B cell (primary cell): Measurements from ENCODE around the gene DGKB. TPM values are rescaled to one million over a fixed set of nuclear protein-coding genes. Genes with fewer than 3 reads are reported as not detected.

Source experiments
- ATAC-seq: fragments of 200-7000 bp; cut with Tn5 transposase; one replicate; pipeline ENCODE4 v1.10.0; 2021; ENCODE audit warnings: low read depth, mild to moderate bottlenecking, moderate number of reproducible peaks, moderate library complexity
- CTCF ChIA-PET: fragments of 350-600 bp; sonication (Branson Sonifier 250); formaldehyde crosslinking; loops from one replicate; lab custom pipeline; 2021; ENCODE audit warnings: antibody characterized with exemption, inconsistent platforms; lab: Charles Lee
- POLR2A ChIA-PET: fragments of 350-600 bp; sonication (Branson Sonifier 250); formaldehyde crosslinking; loops from one replicate; lab custom pipeline; 2021; ENCODE audit warnings: antibody characterized with exemption; lab: Charles Lee
- DNase-seq: peaks from one replicate; pipeline ENCODE4 v3.0.0; 2013
- H2AFZ ChIP-seq: 2 replicates; pipeline ENCODE4 v1.6.1; 2012; ENCODE audit warnings: mild to moderate bottlenecking, low read depth, low read length; ENCODE audit not compliant: insufficient read depth, poor library complexity, severe bottlenecking
- H3K27ac ChIP-seq, 2 donors: 1 replicate in 1 of 2; 2 replicates in 1 of 2; pipeline ENCODE4 v1.5.1; 2012 to 2013; ENCODE audit warnings: low read length in 2 of 2, mild to moderate bottlenecking in 2 of 2, moderate library complexity in 1 of 2
- H3K27me3 ChIP-seq, 4 experiments: fragments of 200-600 bp in 1 of 4; sonication (generic) in 1 of 4; replicated peaks in 1 of 4; 1 replicate in 2 of 4; 2 replicates in 2 of 4; pipeline versions ENCODE4 v1.6.1 to v1.7.0; 2013 to 2016; ENCODE audit warnings: low read length in 3 of 4, mild to moderate bottlenecking in 2 of 4, mixed read lengths in 1 of 4, moderate library complexity in 1 of 4; ENCODE audit not compliant: insufficient read depth in 4 of 4, control insufficient read depth in 3 of 4; ENCODE audit errors: control extremely low read depth in 1 of 4
- H3K36me3 ChIP-seq, 2 experiments: replicated peaks in 1 of 2; 1 replicate in 1 of 2; 2 replicates in 1 of 2; pipeline versions ENCODE4 v1.6.1 to v1.7.1; 2013; ENCODE audit warnings: low read length in 1 of 2; ENCODE audit not compliant: insufficient read depth in 2 of 2, control insufficient read depth in 1 of 2; ENCODE audit errors: control extremely low read depth in 1 of 2, extremely low read depth in 1 of 2
- H3K4me1 ChIP-seq, 2 donors: fragments of 200-600 bp in 1 of 2; sonication (generic) in 1 of 2; 1 replicate in 1 of 2; 2 replicates in 1 of 2; pipeline versions ENCODE4 v1.5.1 to v1.6.1; 2013 to 2017; ENCODE audit warnings: low read length in 2 of 2; ENCODE audit not compliant: control insufficient read depth in 2 of 2, insufficient read depth in 2 of 2
- H3K4me2 ChIP-seq: replicated peaks from 2 replicates; pipeline ENCODE3; 2012; ENCODE audit warnings: mild to moderate bottlenecking, low read depth, low read length; ENCODE audit not compliant: poor library complexity, severe bottlenecking
- H3K4me3 ChIP-seq, 5 experiments: fragments of 200-600 bp in 1 of 5; sonication (generic) in 1 of 5; 1 replicate in 3 of 5; 2 replicates in 2 of 5; pipeline versions ENCODE4 v1.5.1 to v1.7.0; 2011 to 2016; ENCODE audit warnings: low read length in 4 of 5, mild to moderate bottlenecking in 4 of 5, low read depth in 2 of 5, control low read depth in 1 of 5, moderate library complexity in 1 of 5; ENCODE audit not compliant: insufficient read depth in 1 of 5; ENCODE audit errors: control extremely low read depth in 1 of 5, extremely low read depth in 1 of 5
- H3K79me2 ChIP-seq: fragments of 200-600 bp; sonication (generic); one replicate; pipeline ENCODE4 v1.6.0; 2016; ENCODE audit warnings: low read length; ENCODE audit not compliant: control insufficient read depth, insufficient read depth
- H3K9ac ChIP-seq: fragments of 200-600 bp; sonication (generic); 2 replicates; pipeline ENCODE4 v1.6.1; 2017; ENCODE audit warnings: mild to moderate bottlenecking, low read length, moderate library complexity
- H3K9me3 ChIP-seq, 3 donors: one replicate each; pipeline versions ENCODE4 v1.6.1 to v1.7.1; 2013; ENCODE audit warnings: low read length in 2 of 3; ENCODE audit not compliant: control insufficient read depth in 2 of 3, insufficient read depth in 1 of 3; ENCODE audit errors: control extremely low read depth in 1 of 3
- H4K20me1 ChIP-seq: 2 replicates; pipeline ENCODE4 v1.6.0; 2012; ENCODE audit warnings: mild to moderate bottlenecking, low read length; ENCODE audit not compliant: insufficient read depth, control insufficient read depth, poor library complexity, severe bottlenecking
- H3K27ac Mint-ChIP-seq: one replicate; pipeline ENCODE4 v1.8.0; 2021; ENCODE audit warnings: mixed read lengths
- H3K27me3 Mint-ChIP-seq: one replicate; pipeline ENCODE4 v1.8.0; 2021; ENCODE audit warnings: mixed read lengths
- H3K4me1 Mint-ChIP-seq: one replicate; pipeline ENCODE4 v1.8.0; 2021; ENCODE audit warnings: mixed read lengths
- H3K4me3 Mint-ChIP-seq: one replicate; pipeline ENCODE4 v1.8.0; 2021; ENCODE audit warnings: mixed read lengths
- H3K9me3 Mint-ChIP-seq: one replicate; pipeline ENCODE4 v1.8.0; 2022; ENCODE audit warnings: mixed read lengths; ENCODE audit not compliant: insufficient read depth
- CTCF ChIP-seq: fragments of 200-600 bp; IDR thresholded peaks from one replicate; pipeline ENCODE4 v1.8.0; 2022; ENCODE audit warnings: antibody characterized with exemption, mild to moderate bottlenecking
- EZH2 ChIP-seq: IDR thresholded peaks from 2 replicates; pipeline ENCODE4 v1.6.1; 2012; ENCODE audit warnings: borderline replicate concordance, low read depth, mild to moderate bottlenecking, moderate library complexity, low read length; ENCODE audit not compliant: insufficient read depth, poor library complexity, severe bottlenecking
- WGBS: methylation state at CpG from one replicate; pipeline ENCODE4 v1.1.5; 2013; ENCODE audit warnings: missing lambda C conversion rate; ENCODE audit not compliant: insufficient coverage; 5-methylcytosine and 5-hydroxymethylcytosine counted together
- intact Hi-C: fragments of 100-400 bp; cut with micrococcal nuclease; formaldehyde crosslinking; loops from one replicate; pipeline ENCODE4 v1.10.0; 2022
- polyA plus RNA-seq: library from polyadenylated mRNA; depleted of rRNA; stranded (reverse); fragments of >200 nt; gene quantifications from 2 replicates; pipeline ENCODE4 v1.2.3, GENCODE V29; 2012
- total RNA-seq, 2 donors: library from RNA; stranded (reverse); fragments of 120-200 nt in 1 of 2; gene quantifications; 1 replicate in 1 of 2; 2 replicates in 1 of 2; pipeline versions ENCODE4 v1.2.3 to v1.2.4, GENCODE V29; 2013 to 2022

The DGKB gene
- total and polyA plus RNA-seq, 2 donors (not counting 1 experiment from before 2014, with no cell fraction given): not detected

GRCh38 chr7:14765731-14766130 is 136.8 kb downstream of the DGKB start:
- Mint-ChIP-seq H3K4me3 (no peak overlapping the region), H3K4me1 (no peaks in the 10 kb centered on the region), H3K9me3 (no peaks in the 10 kb centered on the region), H3K27ac (no peak overlapping the region), H3K27me3 (no peaks in the 10 kb centered on the region)
- no peak for DNase-seq
- Histone ChIP-seq H3K79me2 (no peaks in the 10 kb centered on the region), H3K9me3 (no peaks in the 10 kb centered on the region), H3K27ac (no peak overlapping the region), H3K4me2 (no peak overlapping the region), H4K20me1 (no peaks in the 10 kb centered on the region), H3K36me3 (no peaks in the 10 kb centered on the region), H3K4me3 (no peak overlapping the region), H2AFZ (no peak overlapping the region), H3K9ac (no peak overlapping the region), H3K27me3 (no peaks in the 10 kb centered on the region), H3K4me1 (no peaks in the 10 kb centered on the region)
- WGBS: no CpG with 5 or more reads among the region's 2 CpGs
- ChIA-PET POLR2A (no interaction called here), CTCF (no interaction called here)
- TF ChIP-seq EZH2 (no peak), CTCF (no peak)
- ATAC-seq: no peak
- intact Hi-C loops: no loop called here

- no peaks in the 10 kb centered on the region for H3K4me1 Mint-ChIP-seq
- ATAC-seq (no peak), DNase-seq (no peak)
- no peaks in the 10 kb centered on the region for H3K9me3 Mint-ChIP-seq
- no peak overlapping the region for H3K27ac Mint-ChIP-seq
- H3K27me3 Mint-ChIP-seq: no peaks in the 10 kb centered on the region
- Histone ChIP-seq H3K4me1 (no peaks in the 10 kb centered on the region), H3K9me3 (no peaks in the 10 kb centered on the region), H3K27me3 (no peaks in the 10 kb centered on the region), H3K27ac (no peak overlapping the region), H4K20me1 (no peaks in the 10 kb centered on the region), H3K36me3 (no peaks in the 10 kb centered on the region), H3K4me3 (no peak overlapping the region), H3K9ac (no peak overlapping the region), H2AFZ (no peak overlapping the region), H3K4me2 (no peak overlapping the region), H3K79me2 (no peaks in the 10 kb centered on the region)
- no CpG with 5 or more reads among the region's 1 CpG for WGBS
- CTCF ChIA-PET: no interaction called here
- intact Hi-C loops: no loop called here
- POLR2A ChIA-PET: no interaction called here
- H3K4me3 Mint-ChIP-seq: no peak overlapping the region
- TF ChIP-seq EZH2 (no peak), CTCF (no peak)
Observed at GRCh38 chr7:14762561-14762960, 140.0 kb downstream of the DGKB start.
